Adrenal gland (tissue), 5 donors: ENCODE measurements around the gene ASTN1.

Source experiments
- CTCF ChIP-seq, 6 experiments: fragments of 450-650 bp in 4 of 6; fragments of 200-600 bp in 2 of 6; sonication (generic) in 1 of 6; IDR thresholded peaks; 1 replicate in 5 of 6; 2 replicates in 1 of 6; pipeline versions ENCODE4 v1.5.1 to v1.8.0; 2016 to 2021; ENCODE audit warnings: antibody characterized with exemption in 6 of 6, mild to moderate bottlenecking in 2 of 6, moderate library complexity in 1 of 6
- POLR2A ChIP-seq, 2 donors: fragments of 450-650 bp; IDR thresholded peaks; one replicate each; pipeline ENCODE4 v1.6.1; 2017; ENCODE audit warnings: antibody characterized with exemption in 2 of 2, mild to moderate bottlenecking in 2 of 2, moderate library complexity in 1 of 2
- donor health status: DM: no; HTN: no; CAD: no.

- no peak for TF ChIP-seq CTCF (IDR thresholded peaks at IDR 0.05)
- no peak for TF ChIP-seq POLR2A (IDR thresholded peaks at IDR 0.05)
Observed at GRCh38 chr1:176989023-176989422, 175.5 kb downstream of the ASTN1 start.
